NCI-H2029 (cell line): Measurements from ENCODE around the gene CKLF.
"Not testable (repeated sequence)": the region's sequence is repeated elsewhere in the genome, so short reads cannot be mapped to it uniquely, and the experiment has no call there.

ENCODE experiments used
- DNase-seq: peaks from one replicate; lab custom pipeline; 2025; lab: John Stamatoyannopoulos, UW

The CKLF gene

DNA sequence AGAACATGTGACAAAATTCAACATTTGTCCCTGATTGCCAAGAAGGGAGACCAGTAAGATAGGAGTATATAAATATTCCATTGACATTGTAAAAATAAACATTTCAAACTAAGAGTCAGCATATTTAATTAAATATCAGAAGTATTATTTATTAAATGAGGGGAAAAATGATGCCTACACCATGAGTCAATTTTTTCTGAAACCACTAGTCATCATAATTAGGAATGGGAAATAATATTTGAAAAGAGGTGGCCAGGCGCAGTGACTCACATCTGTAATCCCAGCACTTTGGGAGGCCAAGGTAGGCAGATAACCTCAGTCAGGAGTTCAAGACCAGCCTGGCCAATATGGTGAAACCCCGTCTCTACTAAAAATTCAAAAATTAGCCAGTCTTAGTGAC lies 16.0 kb downstream of the CKLF start:
- DNase-seq: no peak

DNA sequence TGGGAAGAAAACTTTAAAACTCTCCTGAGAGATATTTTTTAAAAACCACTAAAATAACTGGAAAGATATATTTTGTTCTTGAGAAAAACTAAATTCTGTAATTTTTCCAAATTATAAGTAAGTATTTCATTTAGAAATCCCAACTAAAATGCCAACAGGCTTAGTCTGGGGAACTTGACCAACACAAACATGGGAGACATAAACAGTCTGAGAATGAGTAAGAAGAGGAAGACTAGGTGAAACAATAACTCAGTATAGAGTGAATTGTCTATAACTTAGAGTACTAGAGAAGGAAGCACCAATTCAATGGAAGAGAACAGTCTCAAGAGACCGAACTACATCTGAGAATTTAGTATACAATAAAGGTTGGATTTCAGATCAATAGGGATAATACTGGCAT lies 16.8 kb downstream of the CKLF start:
- no peak for DNase-seq

DNA sequence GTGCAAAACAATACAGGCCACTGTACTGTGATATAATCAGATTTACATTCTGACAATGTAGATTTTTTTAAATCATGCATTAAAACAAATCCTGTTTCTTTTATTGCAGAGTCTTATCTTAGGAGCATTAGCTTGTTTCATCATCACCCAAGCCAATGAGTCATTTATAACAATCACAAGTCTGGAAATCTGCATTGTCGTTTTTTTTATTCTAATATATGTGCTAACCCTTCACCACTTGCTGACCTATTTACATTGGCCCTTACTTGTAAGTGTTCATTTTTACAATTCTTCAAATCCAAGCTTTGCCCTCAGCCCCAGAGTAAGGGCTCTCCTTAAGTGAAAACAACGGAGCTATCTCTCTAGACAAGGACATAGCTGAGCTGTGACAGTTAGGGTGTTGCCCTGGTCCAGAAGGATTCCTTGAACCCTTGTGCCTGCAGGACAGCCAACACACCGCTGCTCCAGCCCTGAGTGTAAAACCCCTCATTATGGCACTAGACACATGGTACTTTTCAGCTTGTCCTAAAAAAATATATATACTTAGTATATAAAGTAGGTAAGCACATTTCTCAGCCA lies 17.5 kb downstream of the CKLF start:
- no peak for DNase-seq

DNA sequence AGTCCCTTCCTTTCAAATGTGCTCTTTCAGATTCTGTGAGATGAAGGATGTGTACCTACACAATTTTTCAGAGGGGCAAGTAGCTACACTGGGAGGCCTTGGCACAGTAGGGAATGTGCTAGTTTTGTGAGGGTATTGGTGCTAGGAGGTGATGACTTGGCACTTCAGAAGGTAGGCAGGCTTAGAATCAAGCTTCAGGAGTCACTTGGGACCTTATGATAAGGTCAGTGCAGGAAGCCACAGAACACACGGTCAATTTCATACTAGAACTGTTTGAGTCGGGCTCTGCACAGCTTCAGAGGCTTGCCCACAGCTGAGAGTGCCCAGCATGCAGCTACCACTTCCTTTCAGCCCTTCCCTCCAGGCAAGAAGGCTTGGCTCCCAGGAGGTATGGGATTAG lies 20.0 kb downstream of the CKLF start:
- DNase-seq: no peak

DNA sequence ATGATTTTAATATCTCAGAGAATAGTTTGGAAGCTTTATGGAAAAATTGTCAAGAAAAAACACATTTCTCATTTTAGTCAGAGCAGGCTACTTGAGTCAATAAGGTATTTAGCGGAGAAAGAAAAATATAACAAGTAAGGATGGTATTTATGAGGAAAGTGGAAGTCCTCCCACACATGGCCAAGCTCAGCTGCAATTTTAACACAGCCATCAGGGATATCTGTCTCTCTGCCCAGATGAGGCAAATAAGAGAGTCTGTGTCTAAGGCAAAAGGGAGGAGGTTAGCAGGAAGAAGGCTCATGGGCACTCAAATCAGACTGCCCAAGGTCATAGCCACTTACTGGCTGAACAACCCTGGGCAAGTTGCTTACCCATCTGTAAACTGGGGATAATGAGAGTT lies 21.7 kb downstream of the CKLF start:
- DNase-seq: no peak

DNA sequence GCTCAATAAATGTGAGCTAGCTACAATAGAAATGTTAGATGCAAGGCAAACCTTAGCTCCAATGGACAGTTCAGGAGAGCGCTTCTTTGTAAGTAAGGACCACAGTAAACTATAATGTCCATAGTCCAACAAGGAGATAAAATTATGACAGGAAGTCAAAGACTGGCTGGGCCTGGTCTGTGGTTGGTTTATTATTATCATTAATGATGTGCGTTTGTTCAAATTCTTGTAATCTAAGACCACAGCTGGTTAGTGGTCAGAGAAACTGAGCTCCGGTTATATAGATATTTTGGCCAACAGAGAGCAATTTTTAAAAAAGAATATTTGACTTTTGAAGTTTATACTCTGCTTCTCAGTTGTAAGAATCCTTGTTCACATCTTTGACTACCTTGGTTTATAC lies 22.2 kb downstream of the CKLF start:
- no peak for DNase-seq

DNA sequence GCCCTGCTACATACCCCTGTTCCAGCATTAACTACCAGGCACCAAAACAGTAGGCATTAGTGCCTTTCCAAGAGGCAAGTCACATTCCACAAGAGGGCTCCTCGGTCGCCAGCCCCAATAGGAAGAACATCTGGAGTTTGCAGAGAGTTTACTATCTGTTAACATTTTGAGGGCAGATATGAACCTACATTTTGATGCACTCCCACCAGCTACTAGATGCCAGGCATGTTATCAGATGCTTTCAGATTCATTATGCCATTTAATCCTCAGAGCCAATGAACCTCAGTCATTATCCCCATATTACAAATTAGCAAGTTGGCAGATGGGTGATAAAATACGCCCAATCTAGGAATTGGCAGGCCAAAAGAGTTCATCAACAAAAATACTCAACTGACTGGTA lies 22.7 kb downstream of the CKLF start:
- no peak for DNase-seq

DNA sequence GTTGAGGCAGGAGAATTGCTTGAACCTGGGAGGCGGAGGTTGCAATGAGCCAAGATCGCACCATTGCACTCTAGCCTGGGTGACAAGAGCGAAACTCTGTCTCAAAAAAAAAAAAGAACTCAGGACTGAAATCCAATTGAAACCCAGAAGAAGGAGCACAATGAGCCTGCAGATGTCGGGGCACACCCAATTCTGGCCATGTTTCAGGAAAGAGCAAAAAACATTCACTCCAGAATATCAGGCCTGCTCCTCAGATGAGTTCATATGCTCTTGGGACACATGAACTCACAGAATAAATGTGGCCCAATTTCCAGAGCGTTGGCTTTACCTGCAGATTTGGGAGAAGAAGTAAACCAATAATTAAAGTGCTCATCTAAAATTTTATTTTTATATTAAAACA lies 23.9 kb downstream of the CKLF start:
- DNase-seq: no peak

DNA sequence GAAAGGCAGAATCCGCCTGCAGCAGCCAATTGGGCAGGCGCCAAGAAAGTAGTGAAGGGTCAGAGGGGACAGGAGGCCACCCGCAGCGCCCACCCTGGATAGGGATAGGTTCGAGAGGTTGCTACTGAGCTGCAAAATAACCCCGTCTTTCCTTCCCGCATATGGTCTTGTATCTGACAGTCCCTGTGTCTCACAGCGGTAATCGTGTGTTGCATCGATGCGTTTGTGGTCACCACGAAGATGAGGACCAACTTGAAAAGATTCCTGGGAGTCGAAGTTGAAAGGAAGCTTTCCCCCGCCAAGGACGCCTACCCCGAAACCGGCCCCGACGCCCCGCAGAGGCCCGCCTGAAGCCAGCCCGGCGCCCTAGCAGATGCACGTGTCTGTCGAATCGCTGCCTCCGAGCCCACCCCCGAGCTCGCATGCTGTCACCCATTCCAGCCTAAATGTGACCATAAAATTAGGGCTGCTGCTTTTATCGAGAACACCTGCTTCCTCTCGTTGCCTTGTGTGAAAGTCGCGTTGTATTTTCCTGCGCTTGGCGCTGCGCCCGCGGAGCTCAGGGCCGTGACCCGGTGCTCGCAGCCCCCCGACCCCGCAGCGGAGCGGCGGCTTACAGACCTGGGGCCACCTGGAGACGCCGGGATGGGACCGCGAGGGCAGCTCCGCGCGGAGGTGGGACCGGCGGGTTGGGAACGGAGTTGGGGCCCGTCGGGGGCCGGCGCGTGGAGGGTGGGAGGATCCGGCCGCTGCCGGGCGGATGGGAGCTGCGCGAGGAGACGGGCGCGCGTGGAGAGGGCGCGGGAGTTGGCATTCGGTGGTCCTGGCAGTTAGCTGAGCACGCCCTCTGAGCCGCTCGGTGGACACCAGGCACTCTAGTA lies 26.5 kb downstream of the CKLF start, which contains the start of gene CMTM2:
TSS of gene CMTM2 (plus strand) at position 813 of the 881 bp plus-strand sequence. CDS start 145 bp downstream, outside the sequence.
- no peak for DNase-seq

DNA sequence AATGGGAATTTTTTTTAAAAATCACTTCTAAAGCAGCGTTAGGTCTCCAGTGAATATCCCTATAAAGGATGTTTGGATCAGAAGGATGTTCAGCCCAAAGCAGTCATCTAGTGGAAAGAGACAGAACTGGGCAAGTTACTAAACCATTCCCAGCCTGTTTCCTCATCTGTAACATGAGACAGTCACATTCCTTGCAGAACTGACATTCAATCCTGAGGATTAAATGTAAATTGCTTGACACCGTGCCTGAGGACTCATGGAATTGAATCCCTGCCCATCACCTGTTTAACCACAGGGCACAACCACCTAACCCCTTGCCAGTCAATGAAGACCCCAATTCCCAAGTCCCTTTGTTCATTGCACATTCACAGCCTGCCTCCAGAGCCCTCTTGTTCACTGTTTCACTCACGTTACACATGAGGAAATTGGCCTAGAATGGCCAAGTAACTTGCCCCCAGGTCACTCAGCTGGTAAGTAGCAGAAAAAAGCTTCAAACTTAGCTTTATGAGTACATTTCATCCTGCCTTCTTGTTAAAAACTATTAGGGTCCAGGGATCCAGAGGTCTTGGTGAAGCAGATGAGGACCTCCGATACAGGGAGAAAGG lies 28.3 kb downstream of the CKLF start:
- no peak for DNase-seq

DNA sequence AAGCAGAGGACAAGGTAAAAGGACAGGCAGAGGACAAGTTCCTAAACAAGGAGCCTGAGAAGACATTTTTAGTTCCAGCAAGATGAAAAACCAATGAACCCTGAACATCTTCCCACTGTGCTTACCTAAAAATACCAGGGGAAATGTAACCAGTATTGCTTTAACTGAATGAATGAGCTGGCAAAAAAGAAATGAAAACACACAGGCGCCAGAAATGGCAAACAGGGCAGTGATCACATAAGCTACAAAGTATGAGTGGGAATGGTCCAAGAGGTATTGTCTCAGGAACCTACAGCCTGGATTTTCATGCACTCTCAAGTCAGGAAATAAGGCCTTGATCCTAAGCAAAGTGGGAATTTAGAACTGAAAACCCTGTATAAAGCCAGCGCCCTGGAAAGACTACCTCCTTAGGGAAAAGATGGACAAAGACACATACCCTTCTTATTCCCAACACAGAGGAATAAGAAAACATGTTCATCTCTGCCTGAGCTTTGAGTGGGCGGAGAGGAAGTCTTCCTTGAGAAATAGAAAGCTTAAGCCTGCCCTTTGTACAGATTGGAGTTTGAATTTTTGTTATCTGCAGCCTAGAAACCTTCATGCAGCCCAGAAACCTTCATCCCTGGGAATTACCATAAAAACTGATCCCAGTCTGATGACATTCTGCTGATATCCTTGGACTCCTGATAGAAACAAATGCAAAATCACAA lies 29.0 kb downstream of the CKLF start:
- no peak for DNase-seq

DNA sequence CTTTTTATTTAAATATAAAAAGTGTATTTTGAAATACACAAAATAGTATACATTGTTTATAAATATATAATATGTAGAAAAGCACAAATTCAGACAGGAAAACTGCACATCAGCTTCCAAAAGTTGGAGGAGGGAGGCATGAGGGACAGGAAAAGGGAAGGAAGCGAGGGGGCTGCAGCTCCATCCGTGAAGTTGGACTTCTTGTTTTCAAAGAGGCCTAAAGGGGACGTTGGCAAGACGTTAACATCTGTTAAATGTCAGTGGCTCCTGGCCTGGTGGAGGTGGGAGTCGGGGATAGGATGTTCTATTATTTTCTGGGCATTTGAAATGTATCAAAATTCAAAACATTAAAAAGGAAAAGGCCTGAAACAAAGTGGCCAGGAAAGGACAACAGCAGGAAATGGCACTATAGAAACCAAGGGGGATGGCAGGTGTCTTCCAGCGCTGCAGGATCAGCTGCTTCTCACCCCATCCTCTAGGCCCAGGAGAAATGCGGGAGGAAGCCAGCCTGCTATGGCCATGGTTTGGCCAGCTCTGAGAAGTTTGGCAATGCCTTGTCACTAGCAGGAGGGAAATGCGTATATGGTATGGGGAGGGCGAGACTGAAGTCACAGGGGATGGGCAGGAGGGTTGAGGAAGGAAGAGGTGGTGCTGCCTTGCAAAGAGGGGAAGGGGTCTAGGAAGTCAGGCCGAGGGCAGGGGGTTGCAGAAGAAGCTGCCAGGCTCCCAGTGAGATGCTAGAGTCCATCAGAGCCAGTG lies 33.3 kb downstream of the CKLF start:
- DNase-seq: no peak

DNA sequence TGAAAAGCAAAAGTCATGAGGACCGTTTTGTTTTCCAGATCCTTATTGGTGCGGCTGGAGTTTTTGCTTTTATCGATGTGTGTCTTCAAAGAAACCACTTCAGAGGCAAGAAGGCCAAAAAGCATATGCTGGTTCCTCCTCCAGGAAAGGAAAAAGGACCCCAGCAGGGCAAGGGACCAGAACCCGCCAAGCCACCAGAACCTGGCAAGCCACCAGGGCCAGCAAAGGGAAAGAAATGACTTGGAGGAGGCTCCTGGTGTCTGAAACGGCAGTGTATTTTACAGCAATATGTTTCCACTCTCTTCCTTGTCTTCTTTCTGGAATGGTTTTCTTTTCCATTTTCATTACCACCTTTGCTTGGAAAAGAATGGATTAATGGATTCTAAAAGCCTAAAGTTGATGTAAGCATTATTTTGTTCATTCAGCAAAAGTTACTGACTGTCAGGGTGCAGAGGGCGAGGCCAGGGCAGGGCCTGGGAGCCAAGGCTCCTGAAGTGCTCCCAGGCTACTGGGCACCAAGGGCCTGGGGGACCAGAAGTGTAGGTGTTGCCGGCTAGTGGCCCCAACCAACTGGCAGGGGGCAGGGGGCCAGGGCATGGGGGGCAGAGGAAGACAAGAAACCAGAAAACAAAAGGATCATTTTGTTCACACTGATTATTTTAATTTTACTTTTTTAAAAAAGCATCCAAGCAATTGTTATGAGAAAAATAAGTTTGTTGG lies 35.7 kb downstream of the CKLF start:
- no peak for DNase-seq

DNA sequence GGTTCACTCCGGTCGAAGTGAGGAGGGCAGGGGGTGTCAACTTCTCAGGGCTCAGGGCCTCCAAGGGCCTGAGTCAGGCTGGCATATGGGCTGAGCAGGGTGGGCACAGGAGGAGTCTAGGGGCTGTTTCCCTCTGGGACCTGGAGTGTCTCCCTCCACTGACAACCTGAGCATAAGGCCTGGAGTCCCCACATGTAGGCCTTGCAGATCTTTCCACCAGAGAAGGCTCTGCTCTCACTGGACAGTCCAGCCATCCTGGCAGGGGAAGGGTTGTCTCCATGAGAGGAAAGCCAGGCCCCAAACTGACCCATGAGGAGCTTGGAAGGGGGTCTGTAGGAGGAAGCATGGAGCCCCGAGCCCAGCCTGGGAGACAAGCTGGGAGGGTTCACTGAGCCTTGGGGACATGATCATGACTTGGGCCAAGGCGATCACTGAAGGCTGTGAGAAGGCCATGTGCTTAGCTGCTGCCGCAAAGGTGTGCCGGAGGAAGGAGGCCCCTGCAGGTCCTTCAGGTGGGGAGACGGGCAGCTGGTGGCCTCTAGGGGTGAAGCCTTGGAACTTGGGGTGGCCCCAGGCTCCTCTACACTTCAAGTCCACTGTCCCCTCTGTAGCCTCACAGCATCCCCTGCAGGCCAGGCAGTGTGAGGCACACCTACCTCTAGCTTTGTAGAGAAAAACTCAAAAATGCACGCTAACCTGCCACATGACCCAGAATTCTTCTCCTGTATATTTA lies 36.8 kb downstream of the CKLF start:
- no peak for DNase-seq

DNA sequence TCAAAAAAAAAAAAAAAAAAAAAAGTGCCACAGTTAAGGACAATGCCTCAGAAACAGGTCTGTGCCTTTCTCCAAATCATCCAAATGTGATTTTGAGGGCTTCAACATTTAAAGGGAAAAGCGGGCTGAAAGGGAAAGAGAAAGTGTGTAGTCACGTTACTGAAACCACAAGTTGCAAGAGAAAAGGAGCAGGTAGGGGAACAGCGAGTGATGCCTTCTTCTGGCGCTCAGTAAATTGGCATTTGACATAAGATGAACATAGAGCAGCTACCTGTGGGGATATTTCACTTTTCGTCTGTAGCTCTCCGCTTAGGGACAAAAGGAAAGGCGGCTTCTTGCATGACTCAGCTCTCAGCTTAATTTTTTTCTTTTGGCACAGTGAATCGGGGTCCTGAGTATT lies 37.9 kb downstream of the CKLF start:
- DNase-seq: no peak

DNA sequence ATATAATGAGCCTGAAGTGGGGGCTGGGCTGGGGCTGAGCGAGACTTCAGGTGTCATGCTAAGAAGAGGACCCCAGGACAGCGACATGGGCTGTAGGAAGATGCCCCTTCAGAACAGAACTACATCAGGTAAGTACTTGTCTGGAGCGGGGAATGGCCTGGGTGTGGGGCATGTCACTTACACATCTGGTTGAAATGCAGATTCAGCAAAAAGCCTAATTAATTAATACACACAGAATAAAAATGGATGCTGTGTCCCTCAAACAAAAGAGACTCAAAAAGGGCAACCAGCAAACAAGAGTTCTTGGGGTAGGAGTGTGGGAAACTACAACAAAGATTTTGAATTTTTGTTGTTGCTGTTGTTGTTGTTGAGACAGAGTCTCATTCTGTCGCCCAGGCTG lies 38.6 kb downstream of the CKLF start:
- no peak for DNase-seq

DNA sequence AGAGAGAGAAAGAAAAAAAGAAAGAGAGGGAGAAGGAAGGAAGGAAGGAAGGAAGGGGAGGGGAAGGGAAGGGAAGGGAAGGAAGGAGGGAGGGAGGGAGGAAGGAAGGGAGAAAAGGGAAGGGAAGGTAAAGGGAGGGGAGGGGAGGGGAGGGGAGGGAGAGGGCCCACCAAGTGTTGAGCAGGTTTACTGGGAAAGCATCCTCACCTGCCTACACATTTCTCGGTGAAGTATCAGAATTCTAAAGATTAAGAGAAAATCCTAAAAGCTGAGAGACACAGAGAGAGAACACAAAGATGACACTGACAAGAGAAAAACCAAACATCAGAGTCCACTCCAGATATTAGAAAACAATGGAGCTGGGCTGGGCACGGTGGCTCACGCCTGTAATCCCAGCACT lies 39.9 kb downstream of the CKLF start:
- no peak for DNase-seq

DNA sequence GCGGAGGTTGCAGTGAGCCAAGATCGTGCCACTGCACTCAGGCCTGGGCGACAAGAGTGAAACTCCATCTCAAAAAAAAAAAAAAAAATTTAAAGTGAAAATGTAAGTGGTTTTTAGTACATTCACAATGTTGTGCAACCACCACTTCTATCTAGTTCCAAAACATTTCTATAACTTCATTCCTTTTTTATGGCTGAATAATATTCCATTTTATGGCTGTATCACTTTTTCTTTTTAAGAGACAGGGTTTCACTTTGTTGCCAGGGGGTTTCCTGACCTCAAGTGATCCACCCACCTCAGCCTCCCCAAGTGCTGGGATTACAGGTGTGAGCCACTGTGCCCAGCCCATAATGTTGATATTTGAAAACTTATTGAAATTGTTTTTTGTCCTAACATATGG lies 40.4 kb downstream of the CKLF start:
- DNase-seq: no peak

DNA sequence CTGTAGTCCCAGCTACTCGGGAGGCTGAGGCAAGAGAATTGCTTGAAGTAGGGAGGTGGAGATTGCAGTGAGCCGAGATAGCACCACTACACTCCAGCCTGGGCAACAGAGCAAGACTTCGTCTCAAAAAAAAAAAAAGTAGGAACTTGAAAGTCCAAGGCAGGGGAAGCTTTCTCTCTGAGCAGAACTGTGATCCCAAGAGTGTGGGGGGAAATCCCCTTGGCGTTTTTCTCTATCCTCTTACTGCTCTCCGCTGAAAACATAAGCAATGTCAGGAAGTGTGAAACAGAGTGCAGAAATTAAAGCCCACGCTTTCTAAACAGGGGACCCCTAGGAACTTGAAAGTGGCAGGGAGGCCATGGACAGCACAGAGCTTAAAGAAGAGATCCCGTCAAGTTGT lies 42.4 kb downstream of the CKLF start:
- DNase-seq: no peak

DNA sequence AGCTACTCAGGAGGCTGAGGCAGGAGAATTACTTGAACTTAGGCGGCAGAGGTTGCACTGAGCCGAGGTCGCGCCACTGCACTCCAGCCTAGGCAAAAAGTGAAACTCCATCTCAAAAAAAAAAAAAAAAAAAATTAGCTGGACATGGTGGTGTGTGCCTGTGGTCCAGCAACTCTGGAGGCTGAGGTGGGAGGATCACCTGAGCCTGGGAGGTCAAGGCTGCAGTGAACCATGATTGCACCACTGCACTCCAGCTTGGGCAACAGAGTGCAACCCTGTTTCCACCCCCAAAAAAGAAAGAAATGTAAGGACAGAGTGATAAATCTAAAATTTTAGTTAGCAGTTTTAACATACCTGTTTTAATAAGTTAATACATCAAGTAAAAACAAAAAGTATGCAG lies 44.2 kb downstream of the CKLF start:
- DNase-seq: not testable (repeated sequence)
